SK-N-MC (cell line): ENCODE results near the gene COLGALT1.

Experiments
- DNase-seq: peaks from one replicate; pipeline ENCODE4 v3.0.0-alpha.2; 2011; ENCODE audit warnings: low read depth, low spot score
- H3K27ac ChIP-seq: fragments of 200-600 bp; sonication (generic); 2 replicates; pipeline ENCODE4 v1.5.1; 2016; ENCODE audit warnings: mixed run types
- H3K36me3 ChIP-seq: fragments of 200-600 bp; sonication (generic); 2 replicates; pipeline ENCODE4 v1.6.1; 2017; ENCODE audit warnings: antibody characterized with exemption, low read length, mixed read lengths; ENCODE audit not compliant: insufficient read depth
- H3K4me3 ChIP-seq: fragments of 200-600 bp; sonication (generic); 2 replicates; pipeline ENCODE4 v1.5.1; 2016
- H3K9ac ChIP-seq: fragments of 200-600 bp; sonication (generic); 2 replicates; pipeline ENCODE4 v1.8.0; 2017; ENCODE audit warnings: mixed run types, mixed read lengths; ENCODE audit not compliant: insufficient read length
- H3K9me3 ChIP-seq: fragments of 200-600 bp; sonication (generic); 2 replicates; pipeline ENCODE4 v1.6.1; 2017; ENCODE audit warnings: low read depth, mild to moderate bottlenecking, antibody characterized with exemption, low read length, moderate library complexity, mixed read lengths
- EZH2 ChIP-seq: fragments of 200-600 bp; sonication (generic); IDR thresholded peaks from one replicate; pipeline ENCODE4 v1.6.1; 2017; ENCODE audit warnings: antibody characterized with exemption
- FOXP2 ChIP-seq: optimal IDR thresholded peaks from 2 replicates; pipeline ENCODE3; 2011; ENCODE audit warnings: mild to moderate bottlenecking, moderate library complexity; ENCODE audit not compliant: insufficient read depth; ENCODE audit errors: extremely low read length, control extremely low read depth
- POLR2AphosphoS5 ChIP-seq: IDR thresholded peaks from 2 replicates; pipeline ENCODE4 v1.6.1; 2012; ENCODE audit warnings: mild to moderate bottlenecking, low read depth, low read length, borderline replicate concordance

COLGALT1 gene

DNA sequence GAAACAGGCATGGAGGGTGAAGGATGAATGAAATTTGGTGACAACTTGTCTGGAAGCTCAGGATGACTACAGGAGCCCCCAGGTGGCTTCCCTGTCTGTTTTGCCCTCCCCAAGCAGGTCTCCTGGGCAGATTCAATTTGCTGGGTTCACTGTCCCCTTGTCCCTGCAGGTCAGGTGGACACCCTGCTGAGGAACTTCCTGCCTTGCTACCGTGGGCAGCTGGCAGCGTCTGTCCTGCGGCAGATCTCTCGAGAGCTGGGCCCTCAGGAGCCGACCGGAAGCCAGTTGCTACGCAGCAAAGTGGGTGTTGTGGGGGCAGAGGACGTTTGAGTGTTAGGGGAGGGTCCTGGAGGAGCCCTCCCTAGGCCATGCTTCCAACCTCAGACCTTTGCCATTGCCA lies 24.9 kb upstream of the COLGALT1 start:
- Histone ChIP-seq H3K4me3 (no peak overlapping the region), H3K9me3 (no peaks in the 10 kb centered on the region), H3K27ac (no peak overlapping the region), H3K36me3 (no peaks in the 10 kb centered on the region), H3K9ac (no peak overlapping the region)
- DNase-seq = no peak
- no peak for TF ChIP-seq POLR2AphosphoS5
- no peak for TF ChIP-seq EZH2
- no peak for TF ChIP-seq FOXP2

DNA sequence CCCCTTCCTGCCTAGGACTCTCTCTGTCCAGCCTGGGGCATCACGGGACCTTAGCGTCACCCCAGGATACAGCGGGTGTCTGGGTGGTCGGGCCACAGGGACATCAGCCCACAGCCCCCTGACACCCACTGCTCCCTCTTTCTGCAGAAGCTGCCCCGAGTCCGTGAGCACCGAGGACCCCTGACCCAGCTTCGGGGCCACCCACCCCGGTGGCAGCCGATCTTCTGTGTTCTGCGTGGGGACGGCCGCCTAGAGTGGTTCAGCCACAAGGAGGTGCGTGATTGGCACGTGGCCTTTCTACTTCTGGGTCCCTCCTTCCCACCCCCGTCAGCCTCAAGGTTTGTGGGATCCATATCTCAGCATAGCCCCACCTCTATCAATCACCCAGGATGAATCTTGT lies 23.3 kb upstream of the COLGALT1 start:
- no peak overlapping the region for H3K27ac ChIP-seq

DNA sequence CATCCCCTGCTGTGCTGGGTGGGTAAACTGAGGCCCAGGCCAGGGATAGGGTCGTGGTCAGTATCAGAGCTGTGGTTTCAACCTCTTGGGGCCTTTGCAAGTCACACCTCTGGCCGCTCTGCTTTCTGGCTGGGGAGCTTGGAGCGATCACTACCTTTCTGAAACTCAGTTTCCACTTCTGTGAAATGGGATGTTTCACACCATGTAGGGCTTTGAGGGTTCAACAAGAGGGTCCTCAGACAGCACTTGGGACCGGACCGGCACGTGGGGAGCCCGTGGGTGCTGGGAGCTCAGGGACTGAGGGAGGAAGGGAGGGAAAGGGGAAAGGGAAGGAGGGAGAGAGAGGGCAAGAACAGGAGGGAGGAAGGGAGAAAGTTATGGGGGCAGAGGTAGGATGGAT lies 22.9 kb upstream of the COLGALT1 start:
- H3K9me3 ChIP-seq = no peaks in the 10 kb centered on the region
- no peak for TF ChIP-seq FOXP2
- TF ChIP-seq POLR2AphosphoS5 = no peak
- no peak for TF ChIP-seq EZH2
- no peaks in the 10 kb centered on the region for H3K36me3 ChIP-seq
- H3K27ac ChIP-seq = no peak overlapping the region
- H3K4me3 ChIP-seq = no peak overlapping the region
- H3K9ac ChIP-seq = no peak overlapping the region
- no peak for DNase-seq

More for the DNA sequence above, 23.3 kb upstream of the COLGALT1 start:
- DNase-seq = no peak
- Histone ChIP-seq H3K9me3 (no peaks in the 10 kb centered on the region), H3K9ac (no peak overlapping the region), H3K4me3 (no peak overlapping the region), H3K36me3 (no peaks in the 10 kb centered on the region)
- no peak for TF ChIP-seq POLR2AphosphoS5
- no peak for TF ChIP-seq FOXP2
- TF ChIP-seq EZH2 = no peak

DNA sequence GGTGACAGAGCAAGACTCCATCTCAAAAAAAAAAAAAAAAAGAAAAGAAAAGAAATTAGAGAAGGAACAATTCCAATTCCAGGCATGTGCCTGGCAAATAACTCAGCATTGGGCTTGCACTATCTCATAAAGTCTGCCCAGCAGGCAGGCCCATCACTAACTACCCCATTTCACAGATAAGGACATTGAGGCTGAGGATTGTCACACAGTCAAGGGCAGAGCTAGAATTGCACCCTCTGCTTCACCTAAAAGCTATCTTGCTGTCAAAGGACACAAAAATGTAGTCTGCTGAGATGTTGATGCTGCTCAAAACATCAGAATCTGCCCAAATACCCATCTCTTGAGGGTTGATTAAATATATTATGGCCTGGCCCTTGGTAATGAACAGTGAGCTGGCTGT lies 20.7 kb upstream of the COLGALT1 start:
- no peak overlapping the region for H3K27ac ChIP-seq
- no peak overlapping the region for H3K4me3 ChIP-seq
- H3K9me3 ChIP-seq = no peaks in the 10 kb centered on the region
- H3K9ac ChIP-seq = no peak overlapping the region
- TF ChIP-seq POLR2AphosphoS5 = no peak
- no peak for TF ChIP-seq FOXP2
- no peak for TF ChIP-seq EZH2
- no peaks in the 10 kb centered on the region for H3K36me3 ChIP-seq
- DNase-seq = no peak

DNA sequence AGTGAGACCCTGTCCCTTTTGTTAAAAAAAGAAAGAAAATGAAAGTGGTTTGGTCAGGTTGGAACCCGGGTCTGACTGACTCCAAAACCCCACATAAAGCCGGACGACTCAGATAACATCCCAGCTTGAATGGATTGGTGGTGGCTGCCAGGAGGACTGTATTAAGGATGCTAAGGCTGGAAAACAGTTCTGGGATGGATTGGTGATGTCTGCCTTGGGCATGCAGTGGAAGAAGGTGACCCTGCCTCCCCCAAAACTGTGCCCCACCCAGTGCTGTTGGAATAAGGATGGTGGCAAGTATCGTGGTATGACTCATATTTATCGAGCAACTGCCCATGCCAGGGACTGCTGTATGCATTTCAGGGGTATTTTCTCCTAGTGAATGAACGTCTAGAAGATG lies 18.5 kb upstream of the COLGALT1 start:
- H3K9me3 ChIP-seq = no peaks in the 10 kb centered on the region
- H3K27ac ChIP-seq = no peak overlapping the region
- no peak overlapping the region for H3K9ac ChIP-seq
- DNase-seq = no peak
- H3K36me3 ChIP-seq = no peaks in the 10 kb centered on the region
- H3K4me3 ChIP-seq = no peak overlapping the region
- no peak for TF ChIP-seq POLR2AphosphoS5
- no peak for TF ChIP-seq EZH2
- TF ChIP-seq FOXP2 = no peak

DNA sequence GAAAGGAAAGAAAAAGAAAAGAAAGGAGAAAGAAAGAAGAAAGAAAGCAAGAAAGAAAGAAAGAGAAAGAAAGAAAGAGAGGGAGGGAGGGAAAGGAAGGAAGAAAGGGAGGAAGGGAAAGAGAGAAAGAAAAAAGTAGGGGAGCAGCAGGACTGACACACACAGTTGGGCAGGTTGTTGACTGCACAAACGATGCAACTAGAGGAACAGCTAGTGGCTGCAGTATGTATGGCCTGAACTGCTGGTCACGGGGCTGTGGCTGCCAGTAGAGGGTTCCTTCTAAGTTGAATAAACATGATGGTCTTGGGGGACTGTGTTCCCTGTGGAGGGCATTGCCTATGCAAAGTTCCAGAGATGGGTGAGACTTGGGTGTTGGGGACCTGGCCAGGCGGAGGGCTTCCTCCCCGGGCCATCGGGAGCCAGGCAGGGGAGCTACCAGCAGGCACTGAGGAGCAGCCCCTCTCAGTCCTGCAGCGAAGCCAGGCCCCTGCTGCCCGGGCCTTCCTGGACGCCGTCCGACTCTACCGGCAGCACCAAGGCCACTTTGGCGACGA lies 16.7 kb upstream of the COLGALT1 start:
- Histone ChIP-seq H3K27ac (no peak overlapping the region), H3K36me3 (no peaks in the 10 kb centered on the region), H3K4me3 (peak overlapping the region; percentile 77), H3K9me3 (no peaks in the 10 kb centered on the region), H3K9ac (no peak overlapping the region)
- TF ChIP-seq EZH2 (no peak), FOXP2 (no peak), POLR2AphosphoS5 (no peak)
- DNase-seq = no peak

DNA sequence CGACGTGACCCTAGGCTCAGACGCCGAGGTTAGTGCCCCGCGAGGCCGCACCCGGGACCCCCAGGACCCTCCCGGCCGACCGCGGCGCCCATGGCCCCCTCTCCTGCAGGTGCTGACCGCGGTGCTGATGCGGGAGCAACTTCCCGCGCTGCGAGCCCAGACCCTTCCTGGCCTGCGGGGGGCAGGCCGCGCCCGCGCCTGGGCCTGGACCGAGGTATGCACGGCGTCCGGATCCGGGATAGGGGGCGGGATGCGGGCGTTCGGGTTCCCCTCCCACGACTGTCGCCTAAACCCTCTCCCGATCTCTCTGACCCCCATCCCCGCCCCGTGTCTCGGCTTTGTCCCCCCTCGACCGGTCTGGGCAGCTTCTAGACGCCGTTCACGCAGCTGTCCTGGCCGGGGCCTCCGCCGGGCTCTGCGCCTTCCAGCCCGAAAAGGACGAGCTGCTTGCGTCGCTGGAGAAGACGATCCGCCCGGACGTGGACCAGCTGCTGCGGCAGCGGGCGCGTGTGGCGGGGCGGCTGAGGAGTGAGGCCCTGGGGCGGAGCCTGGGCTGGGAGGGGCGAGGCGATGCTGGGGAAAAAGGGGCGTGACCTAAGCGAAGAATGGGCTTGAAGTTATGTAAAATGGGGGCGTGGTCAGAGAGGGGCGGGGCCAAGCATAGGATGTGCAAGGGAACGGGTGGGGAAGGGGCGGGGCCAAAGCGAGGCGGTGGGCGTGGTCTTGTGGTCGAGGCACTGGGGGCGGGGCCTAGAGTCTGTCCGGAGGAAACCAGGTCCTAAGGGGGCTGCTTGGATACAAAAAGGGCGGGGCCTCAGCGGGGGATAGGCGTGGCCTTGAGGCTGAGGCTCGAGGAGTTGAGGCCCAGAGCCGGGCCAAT lies 16.0 kb upstream of the COLGALT1 start:
- Histone ChIP-seq H3K36me3 (no peaks in the 10 kb centered on the region), H3K27ac (no peak overlapping the region), H3K9me3 (no peaks in the 10 kb centered on the region), H3K9ac (no peak overlapping the region), H3K4me3 (peak overlapping the region; percentile 77)
- TF ChIP-seq FOXP2 = no peak
- TF ChIP-seq EZH2 = no peak
- TF ChIP-seq POLR2AphosphoS5 = peak; percentile 39; the same call in 1 of the 2 replicates
- DNase-seq = peak; percentile 91

DNA sequence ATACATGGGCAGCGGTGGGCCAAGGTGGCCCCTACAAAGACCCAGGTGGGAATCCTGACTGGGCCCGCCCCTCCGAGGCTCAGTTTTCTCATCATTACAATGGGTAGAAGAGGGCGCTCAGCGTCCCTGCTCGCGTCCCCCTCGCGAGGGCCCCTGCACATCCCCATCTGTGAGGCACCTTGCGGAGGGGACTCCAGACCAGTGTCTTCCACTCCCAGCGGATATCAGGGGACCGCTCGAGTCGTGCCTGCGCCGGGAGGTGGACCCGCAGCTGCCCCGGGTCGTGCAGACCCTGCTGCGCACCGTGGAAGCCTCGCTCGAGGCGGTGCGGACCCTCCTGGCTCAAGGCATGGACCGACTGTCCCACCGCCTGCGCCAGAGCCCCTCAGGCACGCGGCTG lies 15.3 kb upstream of the COLGALT1 start:
- no peak for DNase-seq
- no peak overlapping the region for H3K4me3 ChIP-seq
- no peaks in the 10 kb centered on the region for H3K9me3 ChIP-seq
- no peak overlapping the region for H3K27ac ChIP-seq
- TF ChIP-seq POLR2AphosphoS5 (no peak), FOXP2 (no peak), EZH2 (no peak)
- no peaks in the 10 kb centered on the region for H3K36me3 ChIP-seq
- H3K9ac ChIP-seq = no peak overlapping the region
